MV-4-11 (cell line): ENCODE results near the gene FUT3.
"Not testable (repeated sequence)": the region's sequence is repeated elsewhere in the genome, so short reads cannot be mapped to it uniquely, and the experiment has no call there.

Source experiments
- DNase-seq: peaks from one replicate; lab custom pipeline; 2025; lab: John Stamatoyannopoulos, UW

The FUT3 gene

DNA sequence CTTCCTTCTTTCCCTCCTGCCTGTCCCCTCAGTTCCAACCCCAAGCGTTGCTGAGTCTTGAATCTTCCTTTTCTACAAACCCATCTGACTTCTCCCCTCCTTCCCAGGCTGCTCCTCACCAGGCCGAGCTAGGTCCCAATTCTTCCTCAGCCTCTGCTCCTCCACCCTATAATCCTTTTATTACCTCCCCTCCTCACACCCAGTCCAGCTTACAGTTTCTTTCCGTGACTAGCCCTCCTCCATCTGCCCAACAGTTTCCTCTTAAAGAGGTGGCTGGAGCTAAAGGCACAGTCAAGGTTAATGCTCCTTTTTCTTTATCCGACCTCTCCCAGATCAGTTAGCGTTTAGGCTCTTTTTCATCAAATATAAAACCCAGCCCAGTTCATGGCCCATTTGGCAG is 2.6 kb downstream of the FUT3 start:
- DNase-seq = not testable (repeated sequence)

DNA sequence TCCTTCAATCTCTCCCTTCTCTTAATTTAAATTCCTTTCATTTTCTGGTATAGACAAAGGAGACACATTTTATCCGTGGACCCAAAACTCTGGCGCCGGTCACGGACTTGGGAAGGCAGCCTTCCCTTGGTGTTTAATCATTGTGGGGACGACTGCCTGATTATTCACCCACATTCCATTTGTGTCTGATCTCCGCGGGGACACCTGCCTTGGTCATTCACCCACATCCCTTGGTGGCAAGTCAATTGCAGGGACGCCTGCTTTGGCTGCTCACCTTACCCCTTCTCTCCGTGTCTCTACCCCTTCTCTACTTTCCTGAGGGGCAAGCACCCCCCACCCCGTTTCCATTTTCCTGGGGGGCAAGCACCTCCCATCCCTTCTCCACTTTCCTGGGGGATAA is 3.4 kb downstream of the FUT3 start:
- DNase-seq = not testable (repeated sequence)

DNA sequence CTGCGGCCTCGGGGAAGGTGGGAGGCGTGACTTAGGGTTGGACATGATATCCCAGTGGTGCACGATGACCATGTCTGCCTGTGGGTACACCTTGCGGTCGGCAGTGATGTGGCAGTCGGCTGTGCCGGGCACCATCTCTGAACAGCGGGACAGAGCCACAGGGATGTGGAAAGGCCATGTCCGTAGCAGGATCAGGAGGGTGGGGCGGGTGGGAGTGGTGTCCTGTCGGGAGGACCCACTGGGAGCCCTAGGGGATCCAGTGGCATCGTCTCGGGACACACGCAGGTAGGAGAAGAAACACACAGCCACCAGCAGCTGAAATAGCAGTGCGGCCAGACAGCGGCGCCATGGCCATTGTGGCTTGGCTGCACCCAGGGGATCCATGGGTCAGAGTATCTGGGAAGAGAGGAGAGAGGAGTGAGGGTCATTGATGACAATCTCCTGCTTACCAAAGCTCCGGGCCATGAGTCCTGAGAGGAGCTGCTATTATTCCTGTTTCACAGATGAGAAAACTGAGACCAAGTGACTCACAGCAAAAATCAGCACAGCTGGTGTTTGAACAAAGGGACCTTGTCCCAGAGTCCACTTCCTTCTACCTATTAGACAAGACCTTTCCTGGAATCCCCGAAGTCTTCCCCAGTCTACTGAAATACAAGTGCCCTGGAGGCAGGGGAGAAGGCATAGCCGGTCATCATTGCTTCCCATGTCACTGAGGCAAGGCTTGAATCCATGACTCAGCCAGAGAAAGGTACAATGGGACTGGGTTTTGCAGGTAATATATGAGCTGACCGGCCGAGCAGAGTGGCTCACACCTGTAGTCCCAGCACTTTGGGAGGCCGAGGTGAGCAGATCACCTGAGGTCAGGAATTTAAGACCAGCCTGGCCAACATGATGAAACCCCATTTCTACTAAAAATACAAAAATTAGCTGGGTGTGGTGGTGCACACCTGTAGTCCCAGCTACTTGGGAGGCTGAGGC is 6.5 kb downstream of the FUT3 start:
- no peak for DNase-seq

DNA sequence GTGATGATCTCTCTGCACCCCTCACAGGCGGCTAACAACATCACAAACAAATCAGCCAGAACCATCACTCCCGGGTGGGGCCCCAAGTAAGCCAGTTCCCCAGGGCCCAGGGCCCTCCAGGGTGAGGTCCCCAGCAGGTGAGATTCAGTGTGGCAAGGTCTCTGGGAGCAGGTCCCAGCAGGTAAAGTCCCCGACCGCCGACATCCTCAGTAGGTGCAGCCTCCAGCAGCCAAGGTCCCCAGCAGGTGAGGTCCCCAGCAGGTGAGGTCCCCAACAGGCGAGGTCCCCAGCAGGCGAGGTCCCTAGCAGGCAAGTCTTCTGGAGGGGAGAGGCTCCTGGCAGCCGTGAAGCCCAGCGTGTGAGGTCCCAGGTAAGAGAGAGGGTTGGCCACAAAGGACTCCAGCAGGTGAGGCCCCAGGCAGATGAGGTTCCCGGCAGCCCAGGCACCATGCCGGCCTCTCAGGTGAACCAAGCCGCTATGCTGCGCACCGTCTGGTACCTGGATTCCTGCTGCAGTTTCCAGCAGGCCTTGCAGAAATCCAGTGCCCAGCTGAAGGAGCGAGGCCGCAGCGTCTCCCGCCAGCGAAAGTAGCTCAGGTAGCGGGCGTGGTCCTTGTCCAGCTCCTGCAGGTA is 7.8 kb downstream of the FUT3 start:
- DNase-seq = no peak

DNA sequence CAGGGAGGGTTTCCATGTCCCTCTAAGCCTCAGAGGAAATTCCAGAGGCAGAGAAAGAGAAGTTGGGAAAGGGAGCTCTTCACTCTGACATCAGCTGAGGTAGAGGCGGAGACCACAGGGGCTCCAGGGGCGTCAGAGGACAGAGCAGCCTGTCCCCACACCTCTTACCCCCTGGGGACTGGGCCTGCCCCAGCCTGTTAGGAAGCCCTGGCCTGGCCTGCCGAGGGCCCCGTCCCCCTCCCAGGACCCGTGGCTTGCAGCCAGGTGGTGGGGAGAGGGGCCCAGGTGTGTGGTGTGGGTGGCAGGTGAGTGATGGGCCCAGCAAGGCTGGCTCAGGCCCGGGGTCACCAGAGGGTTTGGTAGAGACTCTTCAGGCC is 9.5 kb downstream of the FUT3 start:
- DNase-seq = not testable (repeated sequence)

DNA sequence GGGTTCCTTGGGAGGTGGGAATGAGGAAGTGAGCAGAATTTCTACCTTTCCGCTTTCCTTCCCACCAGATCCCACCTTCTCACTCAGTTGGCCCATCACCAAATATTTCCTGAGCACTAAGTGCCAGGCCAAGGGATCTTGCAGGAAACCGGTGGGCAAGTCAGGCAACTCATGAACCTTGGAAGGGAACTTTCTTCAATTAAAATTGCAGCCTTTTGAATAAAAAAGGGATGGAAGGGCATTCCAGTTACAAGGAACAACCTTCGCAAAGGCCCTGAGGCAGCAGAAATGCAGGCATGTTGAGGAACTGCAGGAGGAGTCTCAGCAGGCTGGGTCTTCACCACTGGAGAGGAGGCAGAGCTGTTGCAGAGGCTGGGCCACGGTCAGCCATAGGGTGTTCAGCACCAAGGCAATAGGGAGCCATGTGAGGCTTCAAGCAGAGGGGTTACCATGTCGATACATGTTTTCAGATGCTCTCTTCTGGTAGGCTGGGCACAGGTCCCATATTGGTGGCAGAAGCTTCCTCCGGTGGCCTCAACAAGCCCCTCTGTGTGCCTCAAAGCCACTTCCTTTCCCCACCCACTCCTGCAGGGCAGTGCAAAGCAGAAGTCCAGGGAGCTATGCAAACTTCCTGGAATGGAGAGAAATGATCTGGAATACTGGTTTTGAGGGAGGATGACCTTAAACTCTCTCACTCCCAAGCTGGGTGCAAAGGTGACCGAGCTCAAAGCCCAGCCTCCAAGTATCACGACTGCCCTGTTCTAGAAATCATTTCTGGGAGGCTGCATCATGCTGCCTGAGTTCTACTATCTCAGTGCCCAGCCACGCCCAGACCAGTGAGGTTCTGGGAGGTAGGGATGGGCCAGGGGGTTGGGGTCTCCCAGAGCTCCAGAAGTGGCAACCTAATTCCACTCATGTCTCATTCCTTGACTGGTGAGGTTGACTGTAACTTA is 11.9 kb downstream of the FUT3 start, which contains the start of gene FUT6:
Gene FUT6, minus strand, starts transcription at position 638 of the 953 bp plus-strand sequence. CDS start 7,135 bp downstream, outside the sequence.
- peak; percentile 30 for DNase-seq

DNA sequence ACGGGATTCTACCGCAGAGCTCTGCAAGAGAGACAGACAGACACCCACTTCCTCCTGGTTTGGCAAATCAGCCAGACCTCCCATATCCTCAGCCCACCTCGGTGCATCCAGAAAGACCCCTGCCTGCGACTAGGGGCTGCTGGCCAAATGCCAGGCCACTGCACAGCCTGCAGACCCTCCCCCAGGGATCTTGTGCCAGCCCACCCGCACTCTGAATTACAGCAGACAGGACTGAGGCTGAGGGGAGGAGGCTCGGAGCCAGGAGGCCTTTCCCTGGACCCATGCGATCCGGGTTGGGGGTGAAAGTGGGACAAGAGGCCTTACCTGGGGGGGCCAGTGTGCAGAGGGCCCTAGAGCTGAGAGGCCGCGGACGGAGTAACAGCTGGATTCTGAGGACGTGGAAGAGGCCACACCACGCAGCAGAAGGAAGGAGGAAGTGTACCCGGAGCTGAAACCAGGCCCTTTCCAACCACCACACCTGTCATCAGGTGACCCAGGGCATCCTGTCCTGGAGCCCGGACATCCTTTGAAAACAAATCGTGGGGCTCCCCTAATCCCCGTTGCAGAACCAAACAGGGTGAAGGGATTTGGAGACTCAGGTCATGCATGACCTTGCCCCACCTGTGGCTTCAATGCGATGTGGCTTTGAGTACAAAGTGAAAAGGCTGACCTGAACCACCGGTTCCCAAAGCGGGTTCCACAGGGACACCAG is 12.7 kb downstream of the FUT3 start:
- no peak for DNase-seq

DNA sequence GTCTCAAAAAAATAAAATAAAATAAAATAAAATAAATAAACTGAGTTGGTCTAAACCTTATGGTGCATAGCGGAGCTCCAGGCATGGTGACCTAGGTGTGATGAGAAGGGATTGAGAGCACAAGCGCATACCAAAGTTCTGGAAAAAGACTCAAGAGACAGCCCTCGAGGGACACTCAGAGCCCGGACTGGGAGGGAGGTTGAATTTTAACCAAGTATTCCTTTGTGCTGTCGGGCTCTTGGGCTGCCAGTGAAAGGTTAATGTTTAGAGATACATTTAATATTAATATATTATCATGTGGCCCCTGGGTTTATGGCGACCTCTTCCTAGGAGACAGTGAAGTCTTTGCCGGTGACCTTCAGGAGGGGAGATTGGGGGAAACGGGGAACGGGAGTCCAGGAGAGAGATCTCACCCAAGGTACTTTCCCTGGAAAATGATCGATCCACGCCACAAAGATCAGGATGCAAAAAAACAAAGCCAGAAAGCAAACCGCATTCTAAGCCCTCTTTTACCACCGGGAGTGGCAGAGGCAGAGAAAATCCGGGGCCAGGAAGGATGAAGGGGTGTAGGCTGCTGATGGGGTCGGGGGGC is 13.4 kb downstream of the FUT3 start:
- DNase-seq = no peak

DNA sequence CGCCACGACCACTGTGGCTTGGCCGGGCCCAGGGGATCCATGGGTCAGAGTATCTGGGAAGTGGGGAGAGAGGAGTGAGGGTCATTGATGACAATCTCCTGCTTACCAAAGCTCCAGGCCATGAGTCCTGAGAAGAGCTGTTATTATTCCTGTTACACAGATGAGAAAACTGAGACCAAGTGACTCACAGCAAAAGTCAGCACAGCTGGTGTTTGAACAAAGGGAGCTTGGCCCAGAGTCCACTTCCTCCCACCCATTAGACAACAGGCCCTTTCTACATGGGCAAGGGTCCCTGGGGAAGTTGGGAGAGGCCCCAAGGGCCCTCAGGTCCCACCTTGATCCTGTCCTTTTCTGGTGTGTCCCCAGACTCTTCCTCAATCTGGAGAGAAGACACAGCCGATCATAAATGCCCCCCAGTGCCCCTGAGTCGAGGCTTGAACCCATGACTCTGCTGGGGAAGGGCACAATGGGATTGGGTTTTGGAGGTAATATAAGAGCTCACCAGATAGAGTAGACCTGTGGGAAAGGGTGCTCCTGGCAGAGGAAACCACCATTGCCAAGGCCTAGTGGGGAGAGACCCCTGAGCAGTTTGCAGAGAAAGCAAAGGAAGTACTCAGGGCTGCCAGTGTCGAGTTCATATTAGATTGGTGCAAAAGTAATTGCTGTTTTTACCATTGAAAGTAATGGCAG is 18.6 kb downstream of the FUT3 start:
- no peak for DNase-seq

DNA sequence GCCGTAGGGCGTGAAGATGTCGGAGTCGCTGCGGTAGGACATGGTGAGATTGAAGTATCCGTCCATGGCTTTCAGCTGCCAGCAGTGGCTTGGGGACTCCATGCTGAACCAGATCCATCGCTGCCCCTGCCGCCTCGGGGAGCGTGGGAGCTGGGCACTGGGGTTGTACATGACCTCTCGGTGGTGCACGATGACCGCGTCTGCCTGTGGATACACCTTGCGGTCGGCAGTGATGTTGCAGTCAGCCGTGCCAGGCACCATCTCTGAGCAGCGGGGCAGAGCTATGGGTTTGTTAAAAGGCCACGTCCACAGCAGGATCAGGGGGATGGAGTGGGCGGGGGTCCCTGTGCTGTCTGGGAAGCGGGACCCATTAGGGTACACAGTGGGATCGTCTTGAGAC is 19.2 kb downstream of the FUT3 start:
- no peak for DNase-seq

DNA sequence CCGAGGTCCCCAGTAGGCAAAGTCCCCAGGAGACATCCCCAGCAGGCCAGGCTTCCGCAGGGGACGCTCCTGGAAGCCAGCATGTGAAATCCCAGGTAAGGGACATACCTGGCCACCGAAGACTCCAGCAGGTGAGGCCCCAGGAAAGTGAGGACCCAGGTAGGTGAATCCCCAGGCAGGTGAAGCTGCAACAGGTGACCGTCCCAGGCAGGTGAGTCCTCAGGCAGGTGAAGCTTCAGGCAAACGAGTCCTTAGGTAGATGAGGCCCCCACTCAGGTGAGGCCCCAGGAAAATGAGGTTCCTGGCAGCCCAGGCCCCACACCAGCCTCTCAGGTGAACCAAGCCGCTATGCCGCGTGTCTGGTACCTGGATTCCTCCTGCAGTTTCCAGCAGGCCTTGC is 20.1 kb downstream of the FUT3 start:
- no peak for DNase-seq

DNA sequence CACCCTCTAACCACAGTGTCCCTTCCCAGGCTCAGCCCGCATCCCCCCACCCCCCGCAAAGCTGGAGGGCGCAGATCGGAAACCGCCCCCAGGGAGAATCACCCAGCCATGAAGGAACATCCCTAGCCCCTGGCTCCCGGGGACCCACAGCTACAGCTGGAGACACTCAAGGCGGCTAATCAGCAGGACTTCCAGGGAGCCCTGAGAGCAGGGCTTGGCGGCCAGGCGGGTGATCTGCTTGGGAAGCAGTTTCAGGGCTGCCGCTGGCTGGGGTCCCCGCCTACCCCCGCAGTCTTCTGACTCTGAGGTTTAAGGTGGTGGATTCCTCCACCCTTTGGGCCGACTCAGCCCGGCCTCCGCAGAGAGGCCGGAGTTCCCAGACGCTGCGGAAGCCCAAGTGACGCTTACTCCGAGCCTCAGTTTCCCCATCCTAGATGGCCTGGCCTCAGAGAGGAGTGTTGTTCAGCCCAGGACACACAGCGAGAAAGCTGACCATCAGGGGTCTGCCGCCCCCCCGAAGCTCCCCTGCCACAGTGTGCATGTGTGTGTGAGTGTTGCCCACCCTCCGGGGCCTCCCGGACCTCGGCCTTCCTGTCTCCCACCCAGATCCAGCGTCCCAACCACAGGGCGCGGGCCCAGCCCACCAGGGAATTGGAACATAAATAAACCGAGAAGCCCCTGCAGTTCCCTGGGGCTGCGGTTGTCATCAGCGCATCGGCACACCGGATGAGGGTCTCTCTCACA is 21.5 kb downstream of the FUT3 start:
- DNase-seq = no peak

DNA sequence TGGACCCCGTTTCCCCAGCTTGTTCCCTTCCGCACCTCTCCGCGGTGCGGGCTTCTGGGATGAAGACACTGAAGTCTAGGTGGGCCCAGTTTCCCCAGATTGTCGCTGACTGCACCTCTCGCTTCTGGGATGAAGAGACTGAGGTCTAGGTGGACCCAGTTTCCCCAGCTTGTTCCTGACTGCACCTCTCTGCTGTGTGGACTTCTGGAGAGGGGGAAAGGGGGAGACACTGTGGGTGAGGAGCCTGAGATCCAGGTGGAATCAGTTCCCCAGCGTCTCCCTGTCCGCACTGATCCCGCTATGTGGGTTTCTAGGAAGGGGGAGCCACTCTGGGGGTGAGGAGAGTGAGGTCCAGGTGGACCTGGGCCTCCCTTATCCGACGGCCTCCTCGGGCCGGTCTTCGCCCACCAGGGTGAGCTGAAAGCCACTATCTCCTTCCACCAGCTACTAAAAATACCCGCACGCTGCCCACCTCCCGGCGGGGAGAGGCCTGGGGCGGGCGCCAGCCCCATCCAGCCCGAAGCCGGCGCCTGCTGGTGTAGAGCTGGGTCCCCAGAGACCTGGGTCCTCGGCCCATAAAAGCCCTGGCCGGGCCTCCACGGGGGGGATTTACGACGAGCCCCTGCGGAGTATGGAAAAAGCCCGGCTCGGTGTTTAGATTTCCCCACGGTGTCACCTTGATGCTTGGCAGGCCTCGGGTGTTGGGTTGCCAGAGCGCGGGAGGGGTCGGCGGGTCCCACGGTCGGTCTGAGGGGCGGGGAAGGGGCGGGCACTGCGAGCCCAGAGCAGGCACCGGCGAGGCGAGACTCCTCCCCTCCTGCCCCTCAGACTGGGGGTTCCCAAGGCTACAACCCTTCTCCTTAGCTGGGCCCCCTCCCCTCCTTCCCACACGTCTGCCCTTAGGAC is 22.3 kb downstream of the FUT3 start:
- no peak for DNase-seq

DNA sequence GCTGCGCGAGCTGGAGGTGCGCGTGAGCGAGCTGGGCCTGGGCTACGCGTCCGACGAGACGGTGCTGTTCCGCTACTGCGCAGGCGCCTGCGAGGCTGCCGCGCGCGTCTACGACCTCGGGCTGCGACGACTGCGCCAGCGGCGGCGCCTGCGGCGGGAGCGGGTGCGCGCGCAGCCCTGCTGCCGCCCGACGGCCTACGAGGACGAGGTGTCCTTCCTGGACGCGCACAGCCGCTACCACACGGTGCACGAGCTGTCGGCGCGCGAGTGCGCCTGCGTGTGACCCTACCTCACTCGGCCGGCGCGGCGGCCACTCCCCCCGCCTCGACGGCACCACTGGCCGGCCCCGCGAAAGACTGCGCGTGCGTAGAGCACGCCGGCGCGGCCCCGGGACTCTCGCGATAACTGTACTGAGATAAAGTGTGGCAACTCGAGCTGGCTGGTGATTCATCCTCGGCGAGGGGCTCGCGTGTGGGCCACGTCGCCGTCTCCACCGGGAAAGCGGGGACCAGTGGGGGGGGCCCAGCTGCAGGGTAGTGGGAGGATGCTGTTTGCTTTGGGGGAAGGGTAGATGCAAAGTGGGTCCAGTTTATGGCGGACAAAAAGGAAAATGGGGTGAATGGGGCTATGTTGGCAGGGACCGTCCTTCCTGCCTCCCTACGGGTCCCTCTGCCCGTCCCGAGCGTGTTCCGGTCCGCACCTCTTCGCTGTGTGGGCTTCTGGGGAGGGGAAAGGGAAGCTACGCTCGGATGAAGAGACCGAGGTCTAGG is 23.2 kb downstream of the FUT3 start:
- peak; percentile 96 for DNase-seq

DNA sequence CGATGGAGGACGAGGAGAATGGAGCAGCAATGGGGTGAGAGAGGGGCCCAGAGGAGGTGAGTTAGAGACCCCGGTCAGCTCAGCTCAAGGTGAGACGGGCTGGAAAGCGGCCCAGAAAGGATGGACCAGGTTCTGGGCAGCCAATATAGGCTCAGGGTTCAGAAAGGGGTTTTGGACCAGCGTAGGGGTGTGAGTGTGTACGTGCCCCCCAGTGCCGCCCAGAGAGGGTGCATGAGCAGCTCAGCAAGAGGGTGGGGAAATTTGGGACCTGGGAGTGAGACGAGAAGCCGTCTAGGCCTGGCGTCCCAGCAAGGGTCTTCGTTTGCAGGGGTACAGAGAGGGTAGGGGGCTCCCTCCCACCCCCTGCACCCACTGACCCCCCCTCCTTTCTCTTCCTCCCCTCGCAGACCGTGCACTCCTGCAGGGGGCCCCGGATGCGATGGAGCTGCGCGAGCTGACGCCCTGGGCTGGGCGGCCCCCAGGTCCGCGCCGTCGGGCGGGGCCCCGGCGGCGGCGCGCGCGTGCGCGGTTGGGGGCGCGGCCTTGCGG is 23.8 kb downstream of the FUT3 start:
- DNase-seq = no peak

DNA sequence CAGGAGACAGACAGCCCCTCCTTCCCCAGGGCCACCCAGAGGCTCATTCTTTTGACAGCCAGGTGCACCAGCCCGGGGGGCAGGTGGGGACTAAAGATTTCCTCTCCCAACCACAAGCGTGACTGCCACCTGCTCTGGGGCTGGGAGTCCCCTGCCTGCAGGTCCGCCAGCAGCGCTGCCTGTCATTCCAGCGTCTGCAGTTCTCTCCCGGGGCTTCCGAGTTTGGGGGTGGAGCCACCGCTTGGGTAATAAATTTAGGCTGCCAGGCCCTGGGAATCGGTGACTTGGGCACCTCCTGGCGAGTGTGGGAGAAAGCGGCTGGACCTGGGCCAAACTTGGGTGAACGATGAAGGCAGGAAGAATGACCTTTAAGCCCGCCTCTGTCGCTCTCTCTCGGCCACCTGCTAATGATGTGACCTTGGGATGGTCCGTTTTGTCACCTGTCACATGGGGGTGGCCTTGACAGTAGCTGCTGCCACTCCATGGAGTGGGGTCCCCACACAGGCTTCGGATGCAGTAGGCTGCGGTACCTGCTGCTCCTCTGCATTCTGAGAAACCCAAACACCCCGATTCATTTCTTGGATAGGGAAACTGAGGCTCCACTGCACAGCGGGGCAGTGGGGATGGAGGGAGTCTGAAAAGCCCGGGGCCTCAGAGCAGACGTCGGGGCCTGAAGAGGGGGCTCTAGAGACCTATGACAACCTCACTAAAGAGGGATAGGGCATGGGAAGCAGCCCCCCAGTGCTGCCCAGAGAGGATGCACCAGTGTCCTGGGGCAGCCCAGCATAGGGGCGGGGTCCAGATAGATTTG is 24.5 kb downstream of the FUT3 start:
- peak; percentile 78 for DNase-seq

DNA sequence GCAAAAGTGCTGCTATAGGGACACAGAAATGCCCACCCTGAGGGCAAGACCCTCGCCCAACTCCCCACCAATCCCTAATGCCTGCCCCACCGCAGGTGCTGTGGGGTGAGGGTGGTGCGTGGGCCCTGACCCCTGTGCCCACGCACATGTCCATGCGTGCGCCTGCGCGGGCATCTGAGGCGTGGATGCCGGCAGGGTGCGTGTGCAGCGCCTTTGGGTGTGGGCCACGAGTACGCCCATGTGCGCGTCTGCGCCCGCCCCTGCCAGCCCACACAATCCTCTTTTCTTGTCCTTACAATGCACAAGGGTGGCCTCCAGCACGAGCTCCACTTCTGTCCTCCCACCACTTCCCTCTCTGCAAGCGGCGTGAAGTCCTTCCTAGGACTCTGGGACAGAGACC is 26.1 kb downstream of the FUT3 start:
- DNase-seq = no peak
